Measurements from ENCODE around the gene C2CD2. TPM values are rescaled to one million over a fixed set of nuclear protein-coding genes. Genes with fewer than 3 reads are reported as not detected.

Gene C2CD2
- total and polyA plus RNA-seq, 2 experiments from 2014 or later = 4.5 to 16.2 TPM

DNA sequence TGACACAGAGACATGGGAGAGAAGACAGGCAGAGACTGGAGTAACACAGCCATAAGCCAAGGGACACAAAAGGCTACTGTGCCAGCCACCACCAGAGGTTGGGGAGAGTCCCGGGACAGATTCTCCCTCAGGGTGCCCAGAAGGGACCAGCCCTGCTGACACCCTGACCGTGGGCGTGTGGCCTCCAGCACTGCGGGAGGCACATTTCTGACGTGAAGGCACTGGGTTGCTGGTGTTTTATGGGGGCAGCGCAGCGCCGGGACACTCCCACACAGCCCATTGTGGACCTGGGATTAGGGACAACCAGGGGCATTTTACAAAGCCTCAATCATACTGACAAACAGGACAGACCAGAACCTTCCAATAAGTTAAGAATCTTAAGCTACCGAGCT, 100.9 kb downstream of the C2CD2 start:
- no peak overlapping the region for H3K27ac Mint-ChIP-seq
- no peak for DNase-seq (ENCODE audit: low spot score)
- no peaks in the 10 kb centered on the region for H3K4me1 Mint-ChIP-seq
- H3K27ac ChIP-seq (ENCODE audit: low read depth) = no peak overlapping the region
- no peak overlapping the region for H3K4me2 ChIP-seq
- no peaks in the 10 kb centered on the region for H3K27me3 ChIP-seq (ENCODE audit: insufficient read depth)
- H2AFZ ChIP-seq = no peak overlapping the region
- no peak for ATAC-seq
- H3K4me3 ChIP-seq = no peak overlapping the region
- no peak overlapping the region for H3K4me3 Mint-ChIP-seq
- no peaks in the 10 kb centered on the region for H3K9me2 ChIP-seq (ENCODE audit: insufficient read depth)
- no peaks in the 10 kb centered on the region for H3K79me2 ChIP-seq (replicated peaks; ENCODE audit: insufficient read depth)
- no peaks in the 10 kb centered on the region for H3F3A ChIP-seq (replicated peaks; ENCODE audit: low read depth)
- peaks cover 5% of the 10 kb centered on the region for H3K27me3 Mint-ChIP-seq (ENCODE audit: insufficient read depth, low read depth, poor library complexity)
- H3K9me3 Mint-ChIP-seq = no peaks in the 10 kb centered on the region
- no peaks in the 10 kb centered on the region for H3K4me1 ChIP-seq (ENCODE audit: insufficient read depth)
- TF ChIP-seq JUNB (IDR thresholded peaks at IDR 0.05; ENCODE audit: unreplicated experiment) (no peak), POLR2AphosphoS5 (IDR thresholded peaks at IDR 0.05; ENCODE audit: low read depth) (no peak), STAT1 (IDR thresholded peaks at IDR 0.05; ENCODE audit: unreplicated experiment) (no peak), ZNF331 (CRISPR knock-in tag; IDR thresholded peaks at IDR 0.05; ENCODE audit: low read depth) (no peak), NANOG (IDR thresholded peaks at IDR 0.05; ENCODE audit: borderline replicate concordance) (no peak), CREB1 (CRISPR knock-in tag; IDR thresholded peaks at IDR 0.05; ENCODE audit: low read depth) (no peak)
- TF ChIP-seq, protein P1, sequence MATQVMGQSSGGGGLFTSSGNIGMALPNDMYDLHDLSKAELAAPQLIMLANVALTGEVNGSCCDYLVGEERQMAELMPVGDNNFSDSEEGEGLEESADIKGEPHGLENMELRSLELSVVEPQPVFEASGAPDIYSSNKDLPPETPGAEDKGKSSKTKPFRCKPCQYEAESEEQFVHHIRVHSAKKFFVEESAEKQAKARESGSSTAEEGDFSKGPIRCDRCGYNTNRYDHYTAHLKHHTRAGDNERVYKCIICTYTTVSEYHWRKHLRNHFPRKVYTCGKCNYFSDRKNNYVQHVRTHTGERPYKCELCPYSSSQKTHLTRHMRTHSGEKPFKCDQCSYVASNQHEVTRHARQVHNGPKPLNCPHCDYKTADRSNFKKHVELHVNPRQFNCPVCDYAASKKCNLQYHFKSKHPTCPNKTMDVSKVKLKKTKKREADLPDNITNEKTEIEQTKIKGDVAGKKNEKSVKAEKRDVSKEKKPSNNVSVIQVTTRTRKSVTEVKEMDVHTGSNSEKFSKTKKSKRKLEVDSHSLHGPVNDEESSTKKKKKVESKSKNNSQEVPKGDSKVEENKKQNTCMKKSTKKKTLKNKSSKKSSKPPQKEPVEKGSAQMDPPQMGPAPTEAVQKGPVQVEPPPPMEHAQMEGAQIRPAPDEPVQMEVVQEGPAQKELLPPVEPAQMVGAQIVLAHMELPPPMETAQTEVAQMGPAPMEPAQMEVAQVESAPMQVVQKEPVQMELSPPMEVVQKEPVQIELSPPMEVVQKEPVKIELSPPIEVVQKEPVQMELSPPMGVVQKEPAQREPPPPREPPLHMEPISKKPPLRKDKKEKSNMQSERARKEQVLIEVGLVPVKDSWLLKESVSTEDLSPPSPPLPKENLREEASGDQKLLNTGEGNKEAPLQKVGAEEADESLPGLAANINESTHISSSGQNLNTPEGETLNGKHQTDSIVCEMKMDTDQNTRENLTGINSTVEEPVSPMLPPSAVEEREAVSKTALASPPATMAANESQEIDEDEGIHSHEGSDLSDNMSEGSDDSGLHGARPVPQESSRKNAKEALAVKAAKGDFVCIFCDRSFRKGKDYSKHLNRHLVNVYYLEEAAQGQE (IDR thresholded peaks at IDR 0.05; ENCODE audit: unreplicated experiment) = no peak
- TF ChIP-seq, protein P2, sequence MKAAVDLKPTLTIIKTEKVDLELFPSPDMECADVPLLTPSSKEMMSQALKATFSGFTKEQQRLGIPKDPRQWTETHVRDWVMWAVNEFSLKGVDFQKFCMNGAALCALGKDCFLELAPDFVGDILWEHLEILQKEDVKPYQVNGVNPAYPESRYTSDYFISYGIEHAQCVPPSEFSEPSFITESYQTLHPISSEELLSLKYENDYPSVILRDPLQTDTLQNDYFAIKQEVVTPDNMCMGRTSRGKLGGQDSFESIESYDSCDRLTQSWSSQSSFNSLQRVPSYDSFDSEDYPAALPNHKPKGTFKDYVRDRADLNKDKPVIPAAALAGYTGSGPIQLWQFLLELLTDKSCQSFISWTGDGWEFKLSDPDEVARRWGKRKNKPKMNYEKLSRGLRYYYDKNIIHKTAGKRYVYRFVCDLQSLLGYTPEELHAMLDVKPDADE (IDR thresholded peaks at IDR 0.05) = no peak
- TF ChIP-seq, protein P3, sequence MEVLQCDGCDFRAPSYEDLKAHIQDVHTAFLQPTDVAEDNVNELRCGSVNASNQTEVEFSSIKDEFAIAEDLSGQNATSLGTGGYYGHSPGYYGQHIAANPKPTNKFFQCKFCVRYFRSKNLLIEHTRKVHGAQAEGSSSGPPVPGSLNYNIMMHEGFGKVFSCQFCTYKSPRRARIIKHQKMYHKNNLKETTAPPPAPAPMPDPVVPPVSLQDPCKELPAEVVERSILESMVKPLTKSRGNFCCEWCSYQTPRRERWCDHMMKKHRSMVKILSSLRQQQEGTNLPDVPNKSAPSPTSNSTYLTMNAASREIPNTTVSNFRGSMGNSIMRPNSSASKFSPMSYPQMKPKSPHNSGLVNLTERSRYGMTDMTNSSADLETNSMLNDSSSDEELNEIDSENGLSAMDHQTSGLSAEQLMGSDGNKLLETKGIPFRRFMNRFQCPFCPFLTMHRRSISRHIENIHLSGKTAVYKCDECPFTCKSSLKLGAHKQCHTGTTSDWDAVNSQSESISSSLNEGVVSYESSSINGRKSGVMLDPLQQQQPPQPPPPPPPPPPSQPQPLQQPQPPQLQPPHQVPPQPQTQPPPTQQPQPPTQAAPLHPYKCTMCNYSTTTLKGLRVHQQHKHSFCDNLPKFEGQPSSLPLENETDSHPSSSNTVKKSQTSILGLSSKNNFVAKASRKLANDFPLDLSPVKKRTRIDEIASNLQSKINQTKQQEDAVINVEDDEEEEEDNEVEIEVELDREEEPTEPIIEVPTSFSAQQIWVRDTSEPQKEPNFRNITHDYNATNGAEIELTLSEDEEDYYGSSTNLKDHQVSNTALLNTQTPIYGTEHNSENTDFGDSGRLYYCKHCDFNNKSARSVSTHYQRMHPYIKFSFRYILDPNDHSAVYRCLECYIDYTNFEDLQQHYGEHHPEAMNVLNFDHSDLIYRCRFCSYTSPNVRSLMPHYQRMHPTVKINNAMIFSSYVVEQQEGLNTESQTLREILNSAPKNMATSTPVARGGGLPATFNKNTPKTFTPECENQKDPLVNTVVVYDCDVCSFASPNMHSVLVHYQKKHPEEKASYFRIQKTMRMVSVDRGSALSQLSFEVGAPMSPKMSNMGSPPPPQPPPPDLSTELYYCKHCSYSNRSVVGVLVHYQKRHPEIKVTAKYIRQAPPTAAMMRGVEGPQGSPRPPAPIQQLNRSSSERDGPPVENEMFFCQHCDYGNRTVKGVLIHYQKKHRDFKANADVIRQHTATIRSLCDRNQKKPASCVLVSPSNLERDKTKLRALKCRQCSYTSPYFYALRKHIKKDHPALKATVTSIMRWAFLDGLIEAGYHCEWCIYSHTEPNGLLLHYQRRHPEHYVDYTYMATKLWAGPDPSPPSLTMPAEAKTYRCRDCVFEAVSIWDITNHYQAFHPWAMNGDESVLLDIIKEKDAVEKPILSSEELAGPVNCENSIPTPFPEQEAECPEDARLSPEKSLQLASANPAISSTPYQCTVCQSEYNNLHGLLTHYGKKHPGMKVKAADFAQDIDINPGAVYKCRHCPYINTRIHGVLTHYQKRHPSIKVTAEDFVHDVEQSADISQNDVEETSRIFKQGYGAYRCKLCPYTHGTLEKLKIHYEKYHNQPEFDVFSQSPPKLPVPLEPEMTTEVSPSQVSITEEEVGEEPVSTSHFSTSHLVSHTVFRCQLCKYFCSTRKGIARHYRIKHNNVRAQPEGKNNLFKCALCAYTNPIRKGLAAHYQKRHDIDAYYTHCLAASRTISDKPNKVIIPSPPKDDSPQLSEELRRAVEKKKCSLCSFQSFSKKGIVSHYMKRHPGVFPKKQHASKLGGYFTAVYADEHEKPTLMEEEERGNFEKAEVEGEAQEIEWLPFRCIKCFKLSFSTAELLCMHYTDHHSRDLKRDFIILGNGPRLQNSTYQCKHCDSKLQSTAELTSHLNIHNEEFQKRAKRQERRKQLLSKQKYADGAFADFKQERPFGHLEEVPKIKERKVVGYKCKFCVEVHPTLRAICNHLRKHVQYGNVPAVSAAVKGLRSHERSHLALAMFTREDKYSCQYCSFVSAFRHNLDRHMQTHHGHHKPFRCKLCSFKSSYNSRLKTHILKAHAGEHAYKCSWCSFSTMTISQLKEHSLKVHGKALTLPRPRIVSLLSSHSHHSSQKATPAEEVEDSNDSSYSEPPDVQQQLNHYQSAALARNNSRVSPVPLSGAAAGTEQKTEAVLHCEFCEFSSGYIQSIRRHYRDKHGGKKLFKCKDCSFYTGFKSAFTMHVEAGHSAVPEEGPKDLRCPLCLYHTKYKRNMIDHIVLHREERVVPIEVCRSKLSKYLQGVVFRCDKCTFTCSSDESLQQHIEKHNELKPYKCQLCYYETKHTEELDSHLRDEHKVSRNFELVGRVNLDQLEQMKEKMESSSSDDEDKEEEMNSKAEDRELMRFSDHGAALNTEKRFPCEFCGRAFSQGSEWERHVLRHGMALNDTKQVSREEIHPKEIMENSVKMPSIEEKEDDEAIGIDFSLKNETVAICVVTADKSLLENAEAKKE (CRISPR knock-in tag; IDR thresholded peaks at IDR 0.05) = no peak
- H4K20me1 ChIP-seq (replicated peaks; ENCODE audit: insufficient read depth) = peaks cover 2% of the 10 kb centered on the region; the same call in 1 of the 2 replicates
- peaks cover 28% of the 10 kb centered on the region for H3K36me3 Mint-ChIP-seq (ENCODE audit: low read depth)
- H3K36me3 ChIP-seq (ENCODE audit: insufficient read depth) = no peaks in the 10 kb centered on the region
